HEK293 (cell line): ENCODE data around the gene MRTFA.

Source experiments
- CTCF ChIA-PET: fragments of 350-600 bp; formaldehyde crosslinking; extraction: SDS; loops from one replicate; lab custom pipeline; 2021; ENCODE audit warnings: antibody characterized with exemption; lab: Yijun Ruan, JAX
- POLR2A ChIA-PET: fragments of 300-600 bp; formaldehyde crosslinking; extraction: SDS; loops from one replicate; lab custom pipeline; 2020; ENCODE audit warnings: antibody characterized with exemption, inconsistent platforms; lab: Yijun Ruan, JAX
- H3K27ac ChIP-seq: fragments of 200-500 bp; sonication (Bioruptor generic); 2 replicates; pipeline ENCODE4 v1.5.1; 2014; ENCODE audit warnings: low read depth, low read length, control low read depth, inconsistent platforms; ENCODE audit errors: extremely low read depth
- H3K36me3 ChIP-seq, 2 experiments: fragments of 200-500 bp in 1 of 2; sonication (Bioruptor generic) in 1 of 2; 1 replicate in 1 of 2; 2 replicates in 1 of 2; pipeline ENCODE4 v1.5.1; 2014 to 2017; ENCODE audit warnings: inconsistent platforms in 2 of 2, low read length in 2 of 2; ENCODE audit not compliant: control insufficient read depth in 2 of 2, insufficient read depth in 1 of 2
- H3K4me1 ChIP-seq: fragments of 200-500 bp; sonication (Bioruptor generic); 2 replicates; pipeline ENCODE4 v1.5.1; 2014; ENCODE audit warnings: mild to moderate bottlenecking, low read length, inconsistent platforms; ENCODE audit not compliant: control insufficient read depth, insufficient read depth
- H3K4me3 ChIP-seq: 2 replicates; pipeline ENCODE4 v1.5.1; 2011; ENCODE audit warnings: low read depth, mild to moderate bottlenecking, control low read depth, low read length, moderate library complexity
- H3K9me3 ChIP-seq: fragments of 200-500 bp; sonication (Bioruptor generic); 2 replicates; pipeline ENCODE4 v1.5.1; 2014; ENCODE audit warnings: low read depth, low read length, inconsistent platforms; ENCODE audit not compliant: control insufficient read depth, insufficient read depth
- KLF9 ChIP-seq: fragments of 450-650 bp; formaldehyde crosslinking; IDR thresholded peaks from 2 replicates; pipeline ENCODE4 v1.5.1; 2016; ENCODE audit warnings: missing biosample characterization, missing genetic modification characterization, low read depth
- PBX3 ChIP-seq: sonication (generic); formaldehyde crosslinking; IDR thresholded peaks from 2 replicates; pipeline ENCODE4 v1.8.1; 2022; ENCODE audit warnings: mild to moderate bottlenecking, moderate library complexity, missing genetic modification reagents
- PRDM1 ChIP-seq: fragments of 450-650 bp; formaldehyde crosslinking; IDR thresholded peaks from 2 replicates; pipeline ENCODE4; 2016; ENCODE audit warnings: missing biosample characterization, missing genetic modification characterization
- PRDM4 ChIP-seq: fragments of 450-650 bp; formaldehyde crosslinking; IDR thresholded peaks from 2 replicates; pipeline ENCODE4 v1.5.1; 2017; ENCODE audit warnings: missing biosample characterization, missing genetic modification characterization
- SP2 ChIP-seq: fragments of 450-650 bp; formaldehyde crosslinking; IDR thresholded peaks from 2 replicates; pipeline ENCODE4 v1.5.1; 2016; ENCODE audit warnings: missing biosample characterization, missing genetic modification characterization
- SP7 ChIP-seq: fragments of 450-650 bp; formaldehyde crosslinking; IDR thresholded peaks from 2 replicates; pipeline ENCODE4 v1.5.1; 2016; ENCODE audit warnings: missing biosample characterization, missing genetic modification characterization
- YY2 ChIP-seq: fragments of 450-650 bp; formaldehyde crosslinking; IDR thresholded peaks from 2 replicates; pipeline ENCODE4 v1.5.1; 2016; ENCODE audit warnings: missing biosample characterization, missing genetic modification characterization
- ZBTB49 ChIP-seq: fragments of 450-650 bp; formaldehyde crosslinking; IDR thresholded peaks from 2 replicates; pipeline ENCODE4 v1.5.1; 2016; ENCODE audit warnings: missing biosample characterization, missing genetic modification characterization, low read depth
- ZBTB6 ChIP-seq: fragments of 450-650 bp; formaldehyde crosslinking; IDR thresholded peaks from 2 replicates; pipeline ENCODE4 v1.5.1; 2017; ENCODE audit warnings: missing biosample characterization, missing genetic modification characterization
- ZNF121 ChIP-seq: fragments of 450-650 bp; formaldehyde crosslinking; IDR thresholded peaks from 2 replicates; pipeline ENCODE4 v1.5.1; 2016; ENCODE audit warnings: missing biosample characterization, missing genetic modification characterization
- ZNF148 ChIP-seq: fragments of 450-650 bp; formaldehyde crosslinking; IDR thresholded peaks from 2 replicates; pipeline ENCODE4 v1.5.0; 2017; ENCODE audit warnings: missing biosample characterization, missing genetic modification characterization, borderline replicate concordance
- ZNF423 ChIP-seq: fragments of 450-650 bp; formaldehyde crosslinking; IDR thresholded peaks from 2 replicates; pipeline ENCODE4 v1.5.1; 2016; ENCODE audit warnings: missing biosample characterization, missing genetic modification characterization
- ZNF664 ChIP-seq: fragments of 450-650 bp; formaldehyde crosslinking; IDR thresholded peaks from 2 replicates; pipeline ENCODE4 v1.5.1; 2016; ENCODE audit warnings: missing biosample characterization, missing genetic modification characterization
- ZNF670 ChIP-seq: fragments of 450-650 bp; formaldehyde crosslinking; IDR thresholded peaks from 2 replicates; pipeline ENCODE4 v1.5.1; 2016; ENCODE audit warnings: missing biosample characterization, missing genetic modification characterization, low read depth
- ZNF768 ChIP-seq: fragments of 450-650 bp; formaldehyde crosslinking; IDR thresholded peaks from 2 replicates; pipeline ENCODE4 v1.5.1; 2018; ENCODE audit warnings: missing biosample characterization, mild to moderate bottlenecking, missing genetic modification characterization
- ZNF843 ChIP-seq: fragments of 450-650 bp; formaldehyde crosslinking; IDR thresholded peaks from 2 replicates; pipeline ENCODE4 v1.5.1; 2016; ENCODE audit warnings: missing biosample characterization, missing genetic modification characterization
- ZSCAN18 ChIP-seq: fragments of 450-650 bp; formaldehyde crosslinking; IDR thresholded peaks from 2 replicates; pipeline ENCODE4 v1.5.1; 2016; ENCODE audit warnings: missing biosample characterization, missing genetic modification characterization
- ZSCAN23 ChIP-seq: fragments of 450-650 bp; formaldehyde crosslinking; IDR thresholded peaks from 2 replicates; pipeline ENCODE4 v1.5.1; 2016; ENCODE audit warnings: missing biosample characterization, missing genetic modification characterization
- ZXDB ChIP-seq: fragments of 450-650 bp; formaldehyde crosslinking; IDR thresholded peaks from 2 replicates; pipeline ENCODE4 v1.5.1; 2016; ENCODE audit warnings: missing biosample characterization, missing genetic modification characterization

Gene MRTFA

GRCh38 chr22:40661671-40662070 is 25.2 kb upstream of the MRTFA start:
- TF ChIP-seq ZBTB49 (tag by site-specific recombination): no peak
- TF ChIP-seq ZSCAN18 (tag by site-specific recombination): no peak
- TF ChIP-seq PRDM1 (tag by site-specific recombination): no peak
- no peak for TF ChIP-seq ZNF843 (tag by site-specific recombination)
- TF ChIP-seq YY2: no peak
- no peak for TF ChIP-seq ZNF121 (tag by site-specific recombination)
- no peak for TF ChIP-seq PBX3 (CRISPR knock-in tag)
- no peak for TF ChIP-seq ZXDB (tag by site-specific recombination)
- no peak for TF ChIP-seq ZSCAN23
- Histone ChIP-seq H3K9me3 (no peaks in the 10 kb centered on the region), H3K27ac (no peak overlapping the region), H3K4me3 (no peak overlapping the region), H3K36me3 (no peaks in the 10 kb centered on the region), H3K4me1 (no peaks in the 10 kb centered on the region)
- CTCF ChIA-PET: interaction anchor here (0.7 to 0.8 kb wide), 2 partner anchors 10 to 13 kb away, joined by 3 to 4 read pairs; no protein-coding TSS in a partner anchor
- POLR2A ChIA-PET: interaction anchor here (1.3 kb wide), 1 partner anchor 11 kb away, joined by 3 read pairs; no protein-coding TSS in a partner anchor

- no peak for TF ChIP-seq KLF9 (tag by site-specific recombination)
- no peak for TF ChIP-seq ZNF768 (tag by site-specific recombination)
- TF ChIP-seq ZNF670 (tag by site-specific recombination): no peak
- TF ChIP-seq ZNF148: no peak
- TF ChIP-seq SP7 (tag by site-specific recombination): no peak
- no peak for TF ChIP-seq ZBTB6 (tag by site-specific recombination)
- TF ChIP-seq PRDM4: no peak
- no peak for TF ChIP-seq ZNF423 (tag by site-specific recombination)
- no peak for TF ChIP-seq SP2
- TF ChIP-seq ZNF664 (tag by site-specific recombination): no peak
- ChIA-PET POLR2A (no interaction called here), CTCF (interaction anchor here (0.8 kb wide), 1 partner anchor 239 kb away, joined by 3 read pairs; no protein-coding TSS in a partner anchor)
- H3K4me1 ChIP-seq: no peaks in the 10 kb centered on the region
- H3K4me3 ChIP-seq: no peak overlapping the region
- H3K36me3 ChIP-seq: no peaks in the 10 kb centered on the region
- H3K27ac ChIP-seq: no peak overlapping the region
- H3K9me3 ChIP-seq: no peaks in the 10 kb centered on the region
Observed at GRCh38 chr22:40660730-40661129, 24.2 kb upstream of the MRTFA start.
